ENCODE data around the gene CASS4.

- TF ChIP-seq CTCF (IDR thresholded peaks at IDR 0.05): no peak
- TF ChIP-seq EZH2 (IDR thresholded peaks at IDR 0.05): no peak
Observed at GRCh38 chr20:56437196-56437960, 25.3 kb downstream of the CASS4 start.
